ENCODE results near the gene DOCK1.

DNA sequence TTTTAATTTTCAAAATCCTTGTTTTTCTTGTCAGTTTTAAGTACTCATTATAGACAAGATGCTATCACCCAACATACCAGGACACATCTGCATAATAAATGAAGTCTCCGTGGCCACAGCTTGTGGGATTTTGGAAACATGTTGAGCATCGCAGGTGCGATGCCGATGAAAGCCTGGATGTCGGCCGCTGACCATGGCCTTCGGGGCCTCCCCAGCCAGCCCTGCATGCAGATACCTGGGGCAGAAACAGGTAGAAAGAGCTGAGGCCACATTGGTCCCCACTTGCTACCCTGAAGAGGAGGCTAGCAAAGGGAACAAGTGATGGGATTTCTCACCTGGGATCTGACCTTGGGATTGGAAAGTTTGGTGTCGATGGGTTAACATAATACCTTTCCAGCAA is 123.8 kb downstream of the DOCK1 start:
- TF ChIP-seq POLR2A (IDR thresholded peaks at IDR 0.05) = no peak
- TF ChIP-seq, protein P1, sequence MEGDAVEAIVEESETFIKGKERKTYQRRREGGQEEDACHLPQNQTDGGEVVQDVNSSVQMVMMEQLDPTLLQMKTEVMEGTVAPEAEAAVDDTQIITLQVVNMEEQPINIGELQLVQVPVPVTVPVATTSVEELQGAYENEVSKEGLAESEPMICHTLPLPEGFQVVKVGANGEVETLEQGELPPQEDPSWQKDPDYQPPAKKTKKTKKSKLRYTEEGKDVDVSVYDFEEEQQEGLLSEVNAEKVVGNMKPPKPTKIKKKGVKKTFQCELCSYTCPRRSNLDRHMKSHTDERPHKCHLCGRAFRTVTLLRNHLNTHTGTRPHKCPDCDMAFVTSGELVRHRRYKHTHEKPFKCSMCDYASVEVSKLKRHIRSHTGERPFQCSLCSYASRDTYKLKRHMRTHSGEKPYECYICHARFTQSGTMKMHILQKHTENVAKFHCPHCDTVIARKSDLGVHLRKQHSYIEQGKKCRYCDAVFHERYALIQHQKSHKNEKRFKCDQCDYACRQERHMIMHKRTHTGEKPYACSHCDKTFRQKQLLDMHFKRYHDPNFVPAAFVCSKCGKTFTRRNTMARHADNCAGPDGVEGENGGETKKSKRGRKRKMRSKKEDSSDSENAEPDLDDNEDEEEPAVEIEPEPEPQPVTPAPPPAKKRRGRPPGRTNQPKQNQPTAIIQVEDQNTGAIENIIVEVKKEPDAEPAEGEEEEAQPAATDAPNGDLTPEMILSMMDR (IDR thresholded peaks at IDR 0.05) = no peak
